LNCaP clone FGC (cell line): Measurements from ENCODE around the gene ALMS1.
"Not testable (repeated sequence)": the region's sequence is repeated elsewhere in the genome, so short reads cannot be mapped to it uniquely, and the experiment has no call there.

ENCODE experiments used
- DNase-seq: peaks from one replicate; pipeline ENCODE4 v3.0.0-alpha.2; 2011; ENCODE audit warnings: low read depth
- H3K4me3 ChIP-seq: 2 replicates; pipeline ENCODE4 v1.5.1; 2011; ENCODE audit warnings: mild to moderate bottlenecking, low read depth, low read length, control low read depth
- CTCF ChIP-seq: IDR thresholded peaks from 2 replicates; pipeline ENCODE4 v1.5.1; 2012; ENCODE audit warnings: mild to moderate bottlenecking; ENCODE audit not compliant: control insufficient read depth, insufficient read depth; ENCODE audit errors: extremely low read depth

Gene ALMS1

GRCh38 chr2:73451263-73451972 is 65.8 kb downstream of the ALMS1 start:
- TF ChIP-seq CTCF: no peak
- DNase-seq: no peak

GRCh38 chr2:73457982-73458381 is 72.3 kb downstream of the ALMS1 start:
- no peak overlapping the region for H3K4me3 ChIP-seq
- TF ChIP-seq CTCF: no peak
- DNase-seq: no peak

More at GRCh38 chr2:73451263-73451972, 65.8 kb downstream of the ALMS1 start:
- H3K4me3 ChIP-seq: no peak overlapping the region

GRCh38 chr2:73462388-73462787 is 76.8 kb downstream of the ALMS1 start:
- DNase-seq, H3K4me3 ChIP-seq: not testable (repeated sequence)

GRCh38 chr2:73468376-73468775 is 82.7 kb downstream of the ALMS1 start:
- no peak for DNase-seq
- no peak for TF ChIP-seq CTCF
- no peak overlapping the region for H3K4me3 ChIP-seq

- DNase-seq, H3K4me3 ChIP-seq: not testable (repeated sequence)
Measured at GRCh38 chr2:73483874-73484273, 98.2 kb downstream of the ALMS1 start.

GRCh38 chr2:73487112-73487657 is 101.5 kb downstream of the ALMS1 start:
- no peak overlapping the region for H3K4me3 ChIP-seq
- DNase-seq: no peak
- no peak for TF ChIP-seq CTCF

- no peak for DNase-seq
- TF ChIP-seq CTCF: no peak
Measured at GRCh38 chr2:73488079-73488478, 102.4 kb downstream of the ALMS1 start.

GRCh38 chr2:73489053-73489452 is 103.4 kb downstream of the ALMS1 start:
- no peak for DNase-seq
- H3K4me3 ChIP-seq: no peak overlapping the region
- no peak for TF ChIP-seq CTCF

More at GRCh38 chr2:73488079-73488478, 102.4 kb downstream of the ALMS1 start:
- H3K4me3 ChIP-seq: no peak overlapping the region
